GM20431 (cell line): ENCODE results near the gene RMC1.
"Not testable (repeated sequence)": the region's sequence is repeated elsewhere in the genome, so short reads cannot be mapped to it uniquely, and the experiment has no call there.

Source experiments
- in situ Hi-C: fragments of 300-500 bp; cut with MseI, MboI; formaldehyde crosslinking; loops from one replicate; pipeline ENCODE4 v1.15.0; 2020; ENCODE audit warnings: low sequenced_read_pairs; ENCODE audit not compliant: unreplicated experiment

Gene RMC1

DNA sequence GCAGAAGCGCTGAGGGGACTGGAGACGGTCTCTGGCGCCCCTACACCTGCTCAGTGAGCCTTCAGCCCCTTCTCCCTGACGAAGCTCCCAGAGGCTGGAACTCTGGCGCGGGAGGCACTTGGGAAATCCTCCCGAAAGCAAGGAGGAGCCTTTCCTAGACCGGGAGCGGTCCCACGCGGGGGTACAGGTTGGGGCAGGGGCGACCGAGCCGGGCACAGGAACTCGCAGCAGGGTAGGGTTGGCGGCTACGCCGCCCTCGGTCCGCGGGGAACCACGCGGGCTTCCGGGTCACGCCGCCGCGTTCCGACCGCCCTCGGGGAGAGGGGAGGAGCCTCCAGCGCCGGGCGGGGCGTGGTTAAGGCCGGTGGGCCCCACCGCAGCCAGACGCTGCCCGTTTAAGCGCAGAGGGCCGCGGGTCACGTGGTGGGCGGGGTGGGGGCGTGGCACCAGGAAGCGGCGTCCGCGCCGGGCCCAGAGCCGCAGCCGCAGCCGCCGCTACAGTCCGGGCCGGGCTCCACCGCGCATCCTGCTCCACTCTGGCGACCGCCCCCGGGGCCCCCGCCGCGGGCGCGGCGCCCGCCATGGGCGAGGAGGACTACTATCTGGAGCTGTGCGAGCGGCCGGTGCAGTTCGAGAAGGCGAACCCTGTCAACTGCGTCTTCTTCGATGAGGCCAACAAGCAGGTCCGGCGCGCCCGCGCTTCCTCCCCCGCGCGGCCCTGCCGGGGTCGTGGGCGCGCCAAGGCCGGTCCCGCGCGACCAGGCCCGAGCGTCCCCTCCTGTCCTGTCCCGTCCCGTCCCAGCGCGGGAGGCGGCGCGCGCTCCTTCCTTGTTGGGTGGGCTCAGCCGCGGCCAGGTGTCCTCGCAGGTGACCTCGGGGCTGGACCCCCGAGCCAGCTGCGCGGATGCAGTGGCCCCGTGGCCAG is at the start of gene RMC1:
RMC1 (plus strand) TSS at position 474 of the 925 bp plus-strand sequence; CDS start at position 582, 108 bp downstream.
- in situ Hi-C loops = loop anchor here (25.0 kb wide), 1 partner anchor 209 kb away; no protein-coding TSS in a partner anchor

DNA sequence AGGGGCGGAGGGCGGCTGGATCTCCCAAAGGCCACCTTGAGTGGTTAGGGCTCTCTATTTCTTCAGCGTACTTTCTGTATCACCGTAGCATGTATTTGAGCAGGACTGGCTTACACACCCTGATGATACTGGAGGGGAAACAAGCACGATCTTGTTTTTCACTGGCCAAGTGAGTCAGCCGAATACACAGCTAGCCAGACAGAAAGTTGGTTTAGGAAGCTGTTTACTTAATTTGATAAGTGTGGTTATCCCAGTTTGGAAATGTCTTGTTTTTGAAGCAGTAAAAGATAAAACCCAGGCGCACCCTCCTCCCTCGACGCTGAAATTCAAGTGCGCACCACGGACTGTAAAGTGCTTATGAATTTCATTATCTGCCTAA is 49.6 kb upstream of the RMC1 start:
- in situ Hi-C loops = no loop called here

DNA sequence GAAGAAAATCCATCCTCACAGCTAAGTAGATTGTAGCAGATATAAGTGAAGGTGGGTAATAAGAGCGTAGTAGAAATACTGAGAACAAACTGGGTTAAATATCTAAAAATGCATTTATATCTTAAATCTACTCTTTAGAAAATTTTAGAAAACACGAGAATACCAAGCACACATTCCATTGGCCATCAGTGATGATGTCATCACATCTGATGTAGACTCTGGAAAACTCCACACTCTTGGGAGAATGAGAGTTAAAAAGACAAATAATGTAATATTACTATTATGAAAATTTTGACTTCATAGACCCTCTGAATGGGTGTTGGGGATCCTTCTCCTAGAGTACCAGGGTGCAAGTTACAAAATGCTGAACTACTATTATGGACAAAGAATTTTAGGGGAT is 46.5 kb upstream of the RMC1 start:
- in situ Hi-C loops = no loop called here

DNA sequence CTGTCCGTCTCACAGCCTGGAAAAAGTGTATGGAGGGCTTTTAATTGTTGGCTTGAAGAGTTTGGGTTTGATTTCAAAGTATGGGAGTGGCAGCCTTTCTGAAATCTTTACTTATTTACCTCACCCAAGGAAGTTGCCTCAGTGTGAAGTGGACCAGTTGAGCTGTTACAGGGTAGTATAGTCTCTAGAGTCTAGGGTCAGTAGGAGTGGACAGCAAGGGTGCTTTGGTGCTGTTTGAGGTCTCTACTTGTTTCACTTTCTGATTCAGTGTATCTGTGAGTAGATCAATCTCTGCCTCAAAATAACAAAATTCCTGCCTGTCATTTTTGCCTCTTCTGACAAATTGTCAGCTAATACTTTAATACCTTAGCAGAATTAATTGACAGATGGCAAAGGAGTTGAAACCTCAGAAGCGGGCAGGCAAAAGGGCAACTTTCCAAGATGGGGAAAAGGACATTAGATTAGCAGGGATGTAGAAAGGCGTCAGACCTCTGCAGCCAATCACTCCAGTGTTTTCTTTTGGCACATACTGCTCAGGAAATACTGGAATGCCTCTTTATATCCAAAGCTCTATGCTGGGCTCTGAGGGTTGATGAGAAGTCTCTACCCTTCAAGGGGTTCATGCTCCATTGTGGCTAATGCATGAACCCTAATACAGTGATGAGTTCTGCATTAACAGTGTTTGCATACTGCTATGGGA is 44.3 kb upstream of the RMC1 start:
- in situ Hi-C loops = no loop called here

DNA sequence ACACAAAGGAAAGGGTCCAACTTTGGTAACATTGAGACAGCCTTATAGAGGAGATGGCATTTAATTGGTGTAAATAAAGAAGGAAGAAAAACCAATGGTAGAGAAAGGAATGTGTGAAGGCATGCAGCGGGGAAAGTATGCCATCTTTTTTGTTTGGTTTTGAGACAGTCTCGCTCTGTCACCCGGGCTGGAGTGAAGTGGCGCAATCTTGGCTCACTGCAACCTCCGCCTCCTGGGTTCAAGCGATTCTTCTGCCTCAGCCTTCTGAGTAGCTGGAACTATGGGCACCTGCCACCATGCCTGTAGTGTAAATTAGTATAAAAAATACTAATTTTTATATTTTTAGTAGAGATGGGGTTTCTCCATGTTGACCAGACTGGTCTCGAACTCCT is 43.8 kb upstream of the RMC1 start:
- in situ Hi-C loops = no loop called here

DNA sequence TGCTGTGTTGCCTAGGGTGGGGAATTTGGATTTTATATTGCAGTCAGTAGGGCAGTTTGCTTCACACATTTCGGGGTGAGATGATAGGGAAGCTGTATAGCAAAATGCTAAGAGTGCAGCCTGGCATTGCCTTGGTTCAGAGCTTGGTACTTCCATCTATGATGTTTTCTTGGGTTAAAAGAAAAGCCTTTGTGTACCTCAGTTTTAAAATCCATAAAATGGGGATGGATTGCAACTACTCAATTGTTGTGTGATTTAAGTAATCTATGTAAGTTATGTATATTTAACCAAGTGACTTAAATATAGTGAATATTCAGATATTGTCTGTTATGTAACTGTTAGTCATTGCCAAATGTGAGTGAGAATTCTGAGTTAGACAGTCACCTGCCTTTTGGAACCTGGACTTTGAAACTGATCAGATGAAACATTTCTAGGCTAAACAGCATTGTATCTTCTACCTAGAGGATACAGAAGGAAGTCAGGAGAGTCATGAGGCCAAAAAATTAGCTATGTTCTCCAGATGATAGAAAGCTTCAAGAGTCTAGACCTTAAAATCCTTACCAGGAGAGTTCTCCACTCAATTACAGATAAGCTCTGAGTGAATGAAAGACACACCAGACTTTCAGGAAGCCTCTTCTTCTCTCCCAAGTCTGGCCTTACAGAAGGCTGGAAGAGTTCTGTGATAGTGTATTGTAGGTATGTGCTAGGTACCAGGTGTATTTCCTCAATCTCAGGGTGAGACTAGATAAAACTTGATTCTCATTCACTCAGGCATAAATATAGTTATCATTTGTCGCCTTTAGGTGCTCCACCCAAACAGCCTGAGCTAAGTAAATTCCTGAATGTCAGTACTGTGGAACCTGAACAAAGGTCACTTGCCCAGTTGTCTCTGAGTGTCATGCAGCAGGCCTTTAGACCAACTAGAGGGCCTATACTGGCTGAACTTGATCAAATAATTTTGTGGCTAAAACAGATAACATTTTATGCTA is 42.7 kb upstream of the RMC1 start:
- in situ Hi-C loops = no loop called here

DNA sequence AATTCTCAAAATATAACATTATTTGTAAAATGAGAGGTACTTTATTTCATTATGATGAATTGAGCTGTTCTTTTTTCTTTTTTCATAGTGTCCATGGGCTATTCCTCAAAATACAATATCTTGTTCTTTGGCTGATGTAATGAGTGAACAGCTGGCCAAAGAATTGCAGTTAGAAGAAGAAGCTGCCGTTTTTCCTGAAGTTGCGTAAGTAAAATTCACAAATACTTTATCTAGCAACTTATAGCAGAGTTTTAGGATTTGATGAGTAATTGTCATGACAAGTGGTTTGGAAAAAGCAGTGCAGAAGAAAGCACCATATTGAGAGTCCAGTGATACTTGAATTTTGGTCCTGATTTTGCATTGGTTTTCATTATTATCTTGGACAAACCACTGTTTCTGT is 40.4 kb upstream of the RMC1 start:
- in situ Hi-C loops = no loop called here

DNA sequence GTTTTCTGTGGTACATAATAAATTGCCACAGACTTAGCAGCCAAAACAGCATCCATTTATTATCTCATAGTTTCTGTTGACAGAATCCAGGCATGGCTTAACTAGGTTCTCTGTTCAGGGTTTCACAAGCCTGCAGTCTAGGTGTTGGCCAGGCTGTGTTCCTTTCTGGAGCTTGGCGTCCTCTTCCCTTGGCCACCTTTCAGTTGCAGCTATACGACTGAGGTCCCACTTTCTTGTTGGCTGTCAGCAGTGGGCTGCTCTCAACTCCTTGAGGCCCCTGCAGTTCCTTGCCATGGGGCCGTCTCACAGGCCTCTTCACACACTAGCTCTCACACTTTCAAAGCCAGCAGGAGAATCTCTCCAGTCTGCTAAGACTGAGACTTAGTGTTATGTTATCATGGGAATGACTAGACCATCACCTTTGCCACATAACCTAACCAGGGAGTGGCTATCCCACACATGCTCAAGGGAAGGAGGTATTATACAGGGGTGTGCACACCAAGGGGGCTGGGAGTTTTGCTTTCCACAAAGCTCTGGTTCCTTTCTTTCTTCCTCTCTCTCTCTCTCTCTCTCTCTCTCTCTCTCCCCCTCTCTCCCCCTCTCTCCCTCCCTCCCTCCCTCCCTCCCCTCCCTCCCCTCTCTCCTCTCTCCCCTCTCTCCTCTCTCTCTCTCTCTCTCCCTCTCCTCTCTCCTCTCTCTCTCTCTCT is 34.4 kb upstream of the RMC1 start:
- in situ Hi-C loops = no loop called here

DNA sequence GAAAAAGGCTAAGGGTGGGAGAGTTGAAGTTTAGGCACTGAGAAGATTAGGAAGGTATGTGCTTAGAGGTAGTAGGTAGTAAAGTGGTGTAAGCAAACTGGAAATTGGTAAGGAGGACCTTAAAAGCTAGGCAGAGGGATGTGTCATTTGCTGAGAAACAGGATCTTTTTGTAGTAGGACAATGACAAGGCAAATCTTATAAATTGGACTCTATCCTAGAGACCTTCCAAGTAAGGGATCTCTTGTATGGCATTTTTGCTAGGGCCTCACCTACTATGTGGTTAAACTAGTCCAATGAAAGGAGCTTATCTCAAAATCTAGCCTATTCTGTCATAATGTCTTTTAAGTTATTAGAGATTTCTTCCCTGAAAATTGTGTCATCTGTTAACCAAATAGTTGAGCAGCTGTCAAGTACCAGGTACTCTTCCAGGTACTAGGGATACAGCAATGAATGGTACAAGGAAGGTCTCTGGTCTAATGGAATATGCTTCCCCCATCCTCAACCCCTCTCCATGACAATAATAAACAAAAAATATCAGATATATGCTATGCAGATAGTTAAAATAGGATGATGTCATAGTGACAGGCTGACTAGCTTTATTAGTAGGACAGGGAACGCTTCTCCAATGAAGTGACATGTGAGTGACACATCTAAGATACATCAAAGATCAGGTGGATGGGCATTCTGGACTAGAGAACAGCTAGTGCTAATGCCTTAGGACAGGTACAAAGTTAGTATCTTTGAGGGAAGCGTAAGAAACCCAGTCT is 32.5 kb upstream of the RMC1 start:
- in situ Hi-C loops = no loop called here

DNA sequence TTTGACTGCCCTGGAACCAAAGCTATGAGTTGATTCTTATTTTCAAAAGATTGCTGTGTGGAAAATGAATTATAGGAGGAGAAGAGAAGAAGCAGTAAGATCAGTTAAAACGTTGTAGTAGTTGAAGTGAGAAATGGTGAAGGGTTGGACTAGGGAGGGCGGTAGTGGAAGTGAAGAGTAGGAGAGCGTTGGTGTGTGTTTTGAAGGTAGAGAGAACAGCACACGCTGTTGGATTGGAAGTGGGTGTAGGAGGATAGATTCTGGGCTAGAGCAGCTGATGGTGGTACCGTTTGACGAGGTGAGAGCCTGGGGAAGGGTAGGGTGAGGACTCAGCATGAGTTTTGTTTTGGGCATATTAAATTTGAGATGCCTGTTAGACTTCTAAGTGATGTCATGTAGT is 31.8 kb upstream of the RMC1 start:
- in situ Hi-C loops = no loop called here

DNA sequence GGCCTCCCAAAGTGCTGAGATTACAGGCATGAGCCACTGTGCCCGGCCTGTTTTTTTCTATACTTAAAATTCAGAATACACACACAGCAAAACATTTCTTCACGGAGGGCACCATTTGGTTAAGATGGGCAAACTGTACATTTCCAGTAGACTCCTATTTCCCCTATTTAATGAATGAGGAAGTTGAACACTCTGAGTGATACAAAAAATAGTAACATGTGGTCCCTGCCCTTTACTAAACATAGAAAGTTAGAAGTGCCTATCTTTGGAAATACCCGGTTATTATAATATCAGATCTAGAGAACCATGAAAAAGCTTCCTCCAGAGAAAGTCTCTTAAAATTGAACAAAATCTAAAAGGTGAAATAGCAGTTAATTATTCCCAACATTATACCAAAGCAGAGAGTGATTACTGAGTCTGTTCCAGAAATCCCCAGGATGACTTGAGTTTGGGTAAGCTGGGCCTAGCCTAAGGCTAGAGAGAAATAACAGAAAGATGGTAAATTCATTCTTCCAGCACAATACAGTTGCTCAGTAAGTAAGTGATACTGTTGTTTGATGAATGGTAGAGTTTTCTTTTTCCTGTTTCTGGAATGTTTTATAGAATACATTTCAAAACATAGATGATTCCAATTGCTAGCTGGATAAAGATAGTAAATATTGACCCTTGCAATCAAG is 23.3 kb upstream of the RMC1 start:
- in situ Hi-C loops = no loop called here

DNA sequence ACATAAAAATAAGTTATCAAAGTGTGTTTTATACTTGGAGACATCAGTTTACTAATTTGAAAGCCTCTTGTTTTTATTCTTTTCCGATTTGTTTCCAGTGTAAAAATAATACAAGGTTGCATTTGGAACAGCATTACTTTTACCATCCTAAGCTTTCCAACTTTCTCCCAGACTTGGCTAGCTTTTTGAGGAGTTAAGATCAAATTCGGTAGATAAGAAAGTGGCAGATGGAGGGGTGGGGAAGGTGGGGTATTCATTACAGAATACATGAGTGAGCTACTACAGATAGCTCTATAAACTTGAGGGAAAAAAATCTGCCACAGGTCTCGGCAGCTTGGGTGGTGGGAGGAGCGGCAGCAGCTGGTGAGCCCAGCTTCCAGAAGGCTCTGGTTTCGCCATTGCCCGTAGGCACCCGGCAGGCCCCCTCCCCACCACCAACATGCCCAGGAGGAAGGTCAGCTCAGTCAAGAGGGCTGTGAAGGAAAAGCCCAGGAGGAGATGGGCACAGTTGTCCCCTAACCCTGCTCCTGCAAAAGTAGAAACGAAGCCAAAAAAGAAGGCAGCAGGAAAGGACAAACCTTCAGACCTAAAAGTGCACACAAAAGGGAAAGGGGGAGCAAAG is 18.6 kb upstream of the RMC1 start:
- in situ Hi-C loops = no loop called here

DNA sequence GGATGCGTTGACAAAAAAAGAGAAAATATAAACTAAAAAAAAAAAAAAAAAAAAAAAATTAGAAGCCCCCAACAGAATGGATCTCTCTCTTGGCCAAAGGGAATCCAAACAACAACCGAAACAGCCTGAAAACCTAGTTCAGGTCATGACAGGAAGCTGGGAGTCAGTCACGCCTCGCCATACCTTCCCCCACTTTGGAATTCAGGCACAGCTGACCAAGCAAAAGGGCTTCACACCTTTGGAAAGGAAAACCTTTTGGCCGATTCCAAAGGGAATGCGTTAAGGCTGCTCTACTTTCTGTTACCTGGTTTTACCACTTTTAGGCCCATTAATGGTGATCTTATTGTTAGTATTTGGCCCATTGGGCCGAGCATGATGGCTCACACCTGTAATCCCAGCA is 17.9 kb upstream of the RMC1 start:
- in situ Hi-C loops = no loop called here

DNA sequence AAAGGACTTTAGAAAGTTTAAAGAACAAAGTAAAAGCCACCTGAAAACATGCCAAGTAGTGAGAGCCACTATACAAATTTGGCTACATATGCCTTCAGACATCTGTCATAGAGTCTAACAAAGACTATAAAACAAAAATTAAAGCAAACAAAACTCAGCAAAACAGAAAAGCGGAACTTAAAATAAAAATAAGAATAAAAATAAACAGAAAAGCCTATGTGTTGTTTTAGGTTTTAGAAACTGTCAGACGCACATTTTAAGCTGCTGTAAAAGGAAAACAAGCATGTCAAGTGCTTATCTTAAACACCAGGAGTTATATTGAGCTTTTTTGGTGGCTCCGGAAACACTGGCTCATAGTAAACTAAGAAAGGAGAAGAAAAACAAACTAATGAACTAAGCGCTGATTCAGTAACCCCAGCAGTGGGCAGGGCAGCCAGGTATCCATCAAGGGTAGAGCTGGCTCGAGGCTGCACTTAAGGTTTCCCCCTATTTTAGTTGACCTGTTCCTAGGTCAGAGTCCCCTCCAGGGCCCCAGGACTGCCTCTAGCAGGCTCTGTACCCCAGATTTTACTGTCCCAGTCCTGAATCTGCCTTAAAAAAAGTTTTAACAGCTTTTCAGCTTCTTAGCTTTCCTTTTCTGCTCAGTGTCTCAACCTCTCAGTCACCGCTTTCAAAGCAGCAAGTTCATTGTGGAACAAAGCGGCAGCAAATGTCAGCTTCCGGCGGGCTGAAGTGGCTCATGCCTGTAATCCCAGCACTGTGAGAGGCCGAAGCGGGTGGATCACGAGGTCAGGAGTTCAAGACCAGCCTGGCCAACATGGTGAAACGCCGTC is 15.4 kb upstream of the RMC1 start:
- in situ Hi-C loops = no loop called here

DNA sequence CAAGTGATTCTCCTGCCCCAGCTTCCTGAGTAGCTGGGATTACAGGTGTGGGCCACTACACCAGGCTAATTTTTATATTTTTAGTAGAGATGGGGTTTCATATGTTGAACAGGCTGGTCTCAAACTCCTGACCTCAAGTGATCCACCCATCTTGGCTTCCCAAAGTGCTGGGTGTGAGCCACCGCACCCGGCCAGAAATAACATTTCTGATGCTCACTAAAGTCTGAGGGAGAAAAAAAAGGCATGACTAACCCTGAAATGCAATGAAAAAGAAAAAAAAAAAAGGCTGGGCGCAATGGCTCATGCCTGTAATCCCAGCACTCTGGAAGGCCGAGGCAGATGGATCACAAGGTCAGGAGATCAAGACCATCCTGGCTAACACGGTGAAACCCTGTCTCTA is 13.7 kb upstream of the RMC1 start:
- in situ Hi-C loops = not testable (repeated sequence)

DNA sequence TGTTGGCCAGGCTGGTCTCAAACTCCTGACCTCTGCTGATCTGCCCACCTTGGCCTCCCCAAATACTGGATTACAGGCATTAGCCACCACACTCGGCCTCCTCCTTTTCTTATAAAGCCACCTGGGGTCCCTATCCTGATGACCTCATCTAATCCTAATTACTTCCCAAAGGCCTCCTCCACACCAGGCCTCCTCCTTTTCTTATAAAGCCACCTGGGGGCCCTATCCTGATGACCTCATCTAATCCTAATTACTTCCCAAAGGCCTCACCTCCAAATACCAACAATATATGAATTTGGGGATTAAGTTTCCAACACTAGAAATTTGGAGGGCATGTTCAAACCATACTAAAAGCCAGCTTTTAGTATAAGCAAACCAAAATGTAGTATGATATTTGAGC is 9.7 kb upstream of the RMC1 start:
- in situ Hi-C loops = no loop called here

DNA sequence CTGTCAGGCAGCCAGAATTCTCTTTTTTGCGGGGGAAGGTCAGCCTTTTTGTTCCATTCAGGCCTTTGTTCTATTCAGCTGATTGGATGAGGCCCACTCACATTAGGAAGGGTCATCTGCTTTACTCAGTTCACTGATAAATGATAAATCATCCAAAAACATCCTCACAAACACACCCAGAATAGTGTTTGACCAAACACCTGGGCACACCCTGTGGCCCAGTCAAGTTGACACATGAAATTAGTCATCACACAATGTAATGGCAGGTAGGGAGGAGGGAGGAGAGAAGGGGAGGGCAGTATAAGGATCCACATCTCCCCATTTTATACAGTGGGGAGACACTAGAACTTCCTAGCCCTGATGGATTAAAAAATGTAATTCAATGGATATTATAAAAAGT is 8.3 kb upstream of the RMC1 start:
- in situ Hi-C loops = no loop called here
